Stimulated activated CD4-positive, alpha-beta T cell treated with anti-CD3 and anti-CD28 coated beads, Interleukin-4, amount 100 ng/mL, for 24 hours (primary cell): Measurements from ENCODE around the gene EXD2.
"Not testable (repeated sequence)": the region's sequence is repeated elsewhere in the genome, so short reads cannot be mapped to it uniquely, and the experiment has no call there.

ENCODE experiments used
- DNase-seq: peaks from one replicate; pipeline ENCODE4 v3.0.0-alpha.2; 2020

The EXD2 gene

GRCh38 chr14:69282448-69282847, 91.2 kb downstream of the EXD2 start:
- DNase-seq: no peak

DNA sequence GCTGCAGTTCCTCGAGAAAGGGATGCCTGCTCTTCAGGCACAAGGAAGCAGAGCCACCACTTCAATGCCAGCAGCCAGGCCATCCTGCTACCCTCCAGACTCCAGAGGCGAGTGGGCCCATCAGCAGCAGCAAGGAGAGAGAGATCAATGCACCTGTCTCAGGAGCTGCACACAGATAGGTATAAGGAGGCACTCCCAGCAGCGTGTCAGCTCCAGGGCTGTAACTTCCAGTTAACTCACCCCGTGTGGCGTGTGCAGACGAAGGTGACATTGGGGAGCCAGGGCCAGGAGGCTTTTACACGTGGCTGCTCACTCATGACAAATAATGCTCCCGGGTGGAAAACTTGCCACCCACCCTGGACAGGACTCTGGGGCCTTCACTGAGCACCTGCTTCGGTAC, 92.9 kb downstream of the EXD2 start:
- DNase-seq: no peak

- DNase-seq: no peak
Observed at GRCh38 chr14:69285661-69286255, 94.5 kb downstream of the EXD2 start.

GRCh38 chr14:69287098-69288010, 96.1 kb downstream of the EXD2 start:
- DNase-seq: no peak

DNA sequence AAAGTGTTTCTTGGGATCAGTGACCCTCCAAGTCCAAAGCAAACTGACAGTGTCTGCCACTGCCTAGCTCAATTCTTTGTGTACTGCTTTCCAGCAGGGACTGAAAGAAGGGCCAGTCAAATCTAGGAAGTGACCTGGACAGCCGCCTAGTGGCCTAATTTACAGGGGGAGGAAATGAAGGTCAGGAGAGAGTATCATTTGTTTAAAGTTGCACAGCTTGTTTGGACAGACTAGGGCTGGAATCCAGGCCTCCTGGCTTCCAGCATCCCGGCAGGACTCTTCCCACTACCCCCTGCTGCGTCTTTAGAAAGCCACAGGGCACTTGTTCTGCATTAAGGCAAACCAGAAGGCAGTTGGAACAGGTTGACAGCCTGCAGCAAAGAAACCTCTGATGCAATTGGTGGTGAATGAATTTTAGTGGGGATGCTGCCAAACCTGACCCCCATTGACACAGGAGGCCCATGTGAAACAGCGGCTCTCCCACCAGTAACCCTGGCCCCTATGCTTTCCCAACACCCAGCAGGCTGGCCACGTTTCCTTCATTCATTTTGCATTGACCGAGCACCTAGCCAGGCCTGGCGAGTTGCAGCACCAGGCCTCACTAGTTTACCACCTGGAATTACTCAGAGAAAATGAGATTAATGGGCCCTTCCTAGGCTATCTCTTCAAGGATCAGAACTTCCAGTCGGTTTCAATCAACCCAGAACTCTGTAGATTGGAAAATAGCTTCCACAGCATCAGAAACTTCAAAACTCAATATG, 96.9 kb downstream of the EXD2 start:
- no peak for DNase-seq

DNA sequence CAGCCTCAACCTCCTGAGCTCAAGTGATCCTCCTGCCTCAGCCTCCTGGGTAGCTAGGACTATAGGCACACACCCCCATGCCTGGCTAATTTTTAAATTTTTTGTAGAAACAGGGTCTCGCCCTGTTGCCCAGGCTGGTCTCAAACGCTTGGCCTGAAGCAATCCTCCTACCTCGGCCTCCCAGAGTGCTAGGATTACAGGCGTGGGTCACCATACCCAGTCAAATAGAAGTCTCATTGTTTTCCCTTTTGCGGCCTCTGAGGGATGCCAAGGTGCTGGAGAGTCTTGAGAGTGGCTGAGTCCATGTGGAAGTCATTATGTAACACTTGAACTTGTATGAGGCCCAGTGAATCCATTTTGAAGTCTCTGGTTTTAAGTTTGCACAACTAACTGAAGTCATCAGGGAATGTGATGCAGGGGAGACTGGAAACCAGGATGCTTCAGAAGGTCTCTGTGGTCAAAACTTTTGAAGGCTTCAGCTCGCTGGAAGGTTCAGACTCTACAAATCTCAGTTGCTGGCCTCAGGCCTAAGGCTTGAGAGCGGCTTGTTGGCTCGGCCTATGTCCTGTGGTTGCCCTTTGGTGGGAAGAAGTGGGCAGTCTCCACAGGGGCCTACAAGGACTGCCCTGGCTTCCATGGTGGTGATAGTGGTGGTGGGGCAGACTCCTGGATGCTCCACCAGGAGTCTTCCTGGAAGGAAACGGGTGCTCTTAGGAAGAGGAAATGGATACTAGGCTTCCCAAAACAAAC, 97.8 kb downstream of the EXD2 start:
- no peak for DNase-seq

DNA sequence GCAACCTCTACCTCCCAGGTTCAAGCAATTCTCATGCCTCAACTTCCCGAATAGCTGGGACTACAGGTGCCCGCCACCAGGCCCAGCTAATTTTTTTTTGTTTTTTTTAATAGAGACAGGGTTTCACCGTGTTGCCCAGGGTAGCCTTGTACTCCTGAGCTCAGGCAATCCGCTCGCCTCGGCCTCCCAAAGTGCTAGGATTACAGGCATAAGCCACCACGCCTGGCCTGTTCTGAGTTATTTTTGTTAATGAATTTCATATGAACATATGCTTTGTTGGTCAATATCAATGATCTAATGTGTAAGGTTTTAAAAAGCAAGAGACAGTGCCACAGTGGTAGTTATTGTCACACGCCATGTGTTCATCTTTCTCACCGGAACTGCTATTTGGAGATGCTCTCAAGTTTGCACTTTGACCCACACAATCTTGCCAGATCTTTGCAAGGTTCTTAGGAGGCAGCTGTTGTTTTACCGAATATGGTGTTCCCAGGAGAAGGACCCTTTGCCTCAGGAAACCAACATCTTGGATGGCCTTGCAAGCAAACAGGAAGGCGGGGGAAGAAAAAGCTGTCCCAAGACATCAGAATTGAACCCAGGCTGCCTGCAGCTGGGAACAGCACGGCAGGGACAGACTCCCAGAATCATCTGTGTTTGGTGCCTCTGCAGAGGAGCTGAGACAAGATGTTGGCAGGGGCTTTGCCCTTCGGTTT, 98.7 kb downstream of the EXD2 start:
- no peak for DNase-seq

GRCh38 chr14:69290881-69291280, 99.6 kb downstream of the EXD2 start:
- DNase-seq: not testable (repeated sequence)

DNA sequence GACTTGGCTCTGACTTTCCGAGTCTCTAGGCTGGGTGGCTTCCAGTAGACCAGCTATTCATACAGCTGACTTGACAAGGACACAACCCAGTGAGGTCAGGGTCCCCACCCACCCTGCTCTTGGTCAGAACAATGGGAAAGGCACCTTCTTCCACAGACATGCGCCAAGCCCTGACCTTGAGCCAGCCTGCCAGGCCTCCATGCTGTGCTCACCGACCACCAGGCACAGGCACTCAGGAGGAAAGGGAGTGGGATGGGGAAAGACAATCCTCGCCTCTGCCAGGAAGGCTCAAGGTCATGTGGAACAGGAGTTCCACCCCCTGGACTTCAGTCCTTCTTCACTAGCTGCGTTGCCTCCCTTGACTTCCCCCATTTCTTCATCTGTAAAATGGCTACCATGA, 100.1 kb downstream of the EXD2 start:
- DNase-seq: no peak

DNA sequence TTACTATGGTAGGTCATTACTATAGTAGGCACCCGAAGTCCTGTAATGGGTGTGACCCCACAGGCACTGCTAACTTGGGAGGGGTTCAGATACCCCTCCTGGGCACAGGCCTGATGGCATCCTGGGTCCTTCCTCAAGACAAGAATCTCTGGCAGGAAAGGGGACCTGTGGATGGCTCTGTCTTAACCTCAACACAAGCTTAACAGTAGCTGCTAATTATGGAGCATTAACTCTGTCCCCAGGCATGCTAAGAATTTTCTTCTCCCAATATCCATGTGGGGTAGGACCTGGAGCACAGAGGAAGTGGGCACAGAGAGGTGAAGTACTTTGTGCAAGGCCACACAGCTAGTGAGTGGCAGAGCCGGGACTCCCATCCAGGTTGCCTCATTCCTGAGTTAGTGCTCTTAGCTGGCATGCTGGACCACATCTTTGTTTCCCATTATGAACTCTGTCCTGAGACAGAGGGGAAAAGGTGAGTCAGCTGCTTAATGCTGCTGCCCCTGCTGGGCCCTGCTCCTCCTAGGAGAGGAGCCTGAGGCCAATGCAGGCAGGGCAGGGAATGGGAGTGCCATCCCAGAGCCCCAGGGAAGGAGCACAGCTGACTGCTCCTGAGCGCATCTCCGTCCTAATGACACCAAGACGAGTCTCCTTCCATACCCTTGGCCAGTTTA, 100.7 kb downstream of the EXD2 start:
- DNase-seq: no peak
